ENCODE measurements around the gene CELF5.

DNA sequence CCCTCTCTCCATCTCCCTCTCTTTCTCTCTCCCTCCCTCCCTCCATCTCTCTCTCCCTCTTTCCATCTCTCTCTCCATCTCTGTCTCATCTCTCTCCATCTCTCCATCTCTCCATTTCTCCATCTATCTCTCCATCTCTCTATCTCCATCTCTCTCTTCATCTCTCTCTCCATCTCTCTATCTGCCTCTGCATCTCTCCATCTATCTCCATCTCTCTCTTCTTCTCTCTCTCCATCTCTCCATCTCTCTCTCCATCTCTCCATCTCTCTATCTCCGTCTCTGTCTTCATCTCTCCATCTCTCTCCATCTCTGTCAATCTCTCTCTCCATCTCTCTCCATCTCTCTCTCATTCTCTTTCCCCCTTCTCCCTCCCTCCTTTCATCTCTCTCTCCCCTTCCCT, 85.8 kb downstream of the CELF5 start:
- TF ChIP-seq NFYB (IDR thresholded peaks at IDR 0.05; ENCODE audit: extremely low read depth, insufficient read length), result no peak
- TF ChIP-seq SP1 (CRISPR knock-in tag; IDR thresholded peaks at IDR 0.05), result no peak
- TF ChIP-seq TEAD4 (IDR thresholded peaks at IDR 0.05; ENCODE audit: low read length), result no peak
- no peak for TF ChIP-seq TEAD4 (CRISPR knock-in tag; IDR thresholded peaks at IDR 0.05; ENCODE audit: borderline replicate concordance)
- TF ChIP-seq, protein P1, sequence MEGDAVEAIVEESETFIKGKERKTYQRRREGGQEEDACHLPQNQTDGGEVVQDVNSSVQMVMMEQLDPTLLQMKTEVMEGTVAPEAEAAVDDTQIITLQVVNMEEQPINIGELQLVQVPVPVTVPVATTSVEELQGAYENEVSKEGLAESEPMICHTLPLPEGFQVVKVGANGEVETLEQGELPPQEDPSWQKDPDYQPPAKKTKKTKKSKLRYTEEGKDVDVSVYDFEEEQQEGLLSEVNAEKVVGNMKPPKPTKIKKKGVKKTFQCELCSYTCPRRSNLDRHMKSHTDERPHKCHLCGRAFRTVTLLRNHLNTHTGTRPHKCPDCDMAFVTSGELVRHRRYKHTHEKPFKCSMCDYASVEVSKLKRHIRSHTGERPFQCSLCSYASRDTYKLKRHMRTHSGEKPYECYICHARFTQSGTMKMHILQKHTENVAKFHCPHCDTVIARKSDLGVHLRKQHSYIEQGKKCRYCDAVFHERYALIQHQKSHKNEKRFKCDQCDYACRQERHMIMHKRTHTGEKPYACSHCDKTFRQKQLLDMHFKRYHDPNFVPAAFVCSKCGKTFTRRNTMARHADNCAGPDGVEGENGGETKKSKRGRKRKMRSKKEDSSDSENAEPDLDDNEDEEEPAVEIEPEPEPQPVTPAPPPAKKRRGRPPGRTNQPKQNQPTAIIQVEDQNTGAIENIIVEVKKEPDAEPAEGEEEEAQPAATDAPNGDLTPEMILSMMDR (IDR thresholded peaks at IDR 0.05 in 2 of 3, conservative IDR thresholded peaks at IDR 0.05 in 1 of 3; ENCODE audit: insufficient read depth in 2 of 3, low read depth in 1 of 3, low read length in 3 of 3), result no peak
- TF ChIP-seq, protein P2, sequence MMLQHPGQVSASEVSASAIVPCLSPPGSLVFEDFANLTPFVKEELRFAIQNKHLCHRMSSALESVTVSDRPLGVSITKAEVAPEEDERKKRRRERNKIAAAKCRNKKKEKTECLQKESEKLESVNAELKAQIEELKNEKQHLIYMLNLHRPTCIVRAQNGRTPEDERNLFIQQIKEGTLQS (IDR thresholded peaks at IDR 0.05), result no peak
- TF ChIP-seq, protein P2 (CRISPR knock-in tag; conservative IDR thresholded peaks at IDR 0.05), result no peak
- no peak for TF ChIP-seq CHD4 (IDR thresholded peaks at IDR 0.05; ENCODE audit: insufficient read depth, insufficient replicate concordance, low read depth, low read length, poor library complexity, severe bottlenecking)
- TF ChIP-seq GATAD2B (IDR thresholded peaks at IDR 0.05; ENCODE audit: borderline replicate concordance), result no peak

Measured in K562 (cell line).